BJ (cell line): Measurements from ENCODE around the gene FAM131A. TPM values are rescaled to one million over a fixed set of nuclear protein-coding genes. Genes with fewer than 3 reads are reported as not detected.

Experiments used
- CTCF ChIA-PET: fragments of 350-600 bp; formaldehyde crosslinking; extraction: SDS; loops from one replicate; lab custom pipeline; 2021; ENCODE audit warnings: antibody characterized with exemption, inconsistent platforms; lab: Yijun Ruan, JAX
- POLR2A ChIA-PET: fragments of 300-600 bp; sonication (Branson Sonifier 250); formaldehyde crosslinking; extraction: SDS; loops from one replicate; lab custom pipeline; 2021; ENCODE audit warnings: antibody characterized with exemption; lab: Charles Lee
- DNase-seq: peaks from one replicate; pipeline ENCODE4 v3.0.0-alpha.2; 2011; ENCODE audit warnings: low read depth
- H3K27me3 ChIP-seq: 2 replicates; pipeline ENCODE4 v1.6.0; 2011; ENCODE audit warnings: low read length; ENCODE audit not compliant: control insufficient read depth, insufficient read depth
- H3K36me3 ChIP-seq: 2 replicates; pipeline ENCODE4 v1.5.1; 2011; ENCODE audit warnings: low read length; ENCODE audit not compliant: control insufficient read depth, insufficient read depth
- H3K4me3 ChIP-seq: 2 replicates; pipeline ENCODE4 v1.5.1; 2011; ENCODE audit warnings: low read depth, mild to moderate bottlenecking, control low read depth, low read length
- CTCF ChIP-seq: IDR thresholded peaks from 2 replicates; pipeline ENCODE4 v1.5.1; 2011; ENCODE audit warnings: low read depth, mild to moderate bottlenecking, control low read depth, inconsistent platforms, low read length, moderate library complexity; ENCODE audit not compliant: insufficient read depth
- polyA plus RNA-seq: library from polyadenylated mRNA; depleted of rRNA; stranded (reverse); fragments of >200 nt; gene quantifications from 2 replicates; pipeline ENCODE4 v1.2.3, GENCODE V29; 2011

FAM131A gene
- polyA plus RNA-seq, 1 experiment: 9.3 TPM

- TF ChIP-seq CTCF: no peak
- Histone ChIP-seq H3K36me3 (peaks cover 69% of the 10 kb centered on the region), H3K27me3 (no peaks in the 10 kb centered on the region), H3K4me3 (no peak overlapping the region)
- ChIA-PET CTCF (interaction anchor here (1.3 kb wide), 1 partner anchor 8 kb away, joined by 4 read pairs; the partner anchor contains the start of gene FAM131A), POLR2A (no interaction called here)
- no peak for DNase-seq
Observed at GRCh38 chr3:184328516-184328915, 8.9 kb upstream of the FAM131A start.

GRCh38 chr3:184332370-184333090, 4.9 kb upstream of the FAM131A start:
- H3K36me3 ChIP-seq: peaks cover 42% of the 10 kb centered on the region
- POLR2A ChIA-PET: no interaction called here
- peak; percentile 63 for DNase-seq
- H3K27me3 ChIP-seq: no peaks in the 10 kb centered on the region
- TF ChIP-seq CTCF: no peak
- H3K4me3 ChIP-seq: no peak overlapping the region
- CTCF ChIA-PET: no interaction called here

GRCh38 chr3:184333190-184333589, 4.2 kb upstream of the FAM131A start:
- H3K4me3 ChIP-seq: no peak overlapping the region
- H3K36me3 ChIP-seq: peaks cover 37% of the 10 kb centered on the region
- POLR2A ChIA-PET: no interaction called here
- CTCF ChIA-PET: interaction anchor here (0.7 kb wide), 1 partner anchor 13 kb away, joined by 3 read pairs; no protein-coding TSS in a partner anchor
- no peak for TF ChIP-seq CTCF
- no peaks in the 10 kb centered on the region for H3K27me3 ChIP-seq
- no peak for DNase-seq

- H3K27me3 ChIP-seq: no peaks in the 10 kb centered on the region
- ChIA-PET CTCF (interaction anchor here (0.7 kb wide), 1 partner anchor 14 kb away, joined by 3 read pairs; no protein-coding TSS in a partner anchor), POLR2A (no interaction called here)
- peaks cover 32% of the 10 kb centered on the region for H3K36me3 ChIP-seq
- no peak for DNase-seq
- no peak for TF ChIP-seq CTCF
- no peak overlapping the region for H3K4me3 ChIP-seq
Observed at GRCh38 chr3:184333700-184334099, 3.7 kb upstream of the FAM131A start.

- ChIA-PET CTCF (no interaction called here), POLR2A (no interaction called here)
- no peak for TF ChIP-seq CTCF
- Histone ChIP-seq H3K27me3 (no peaks in the 10 kb centered on the region), H3K4me3 (no peak overlapping the region), H3K36me3 (peaks cover 28% of the 10 kb centered on the region)
- DNase-seq: no peak
Observed at GRCh38 chr3:184334470-184335158, 2.8 kb upstream of the FAM131A start.
